ENCODE results near the gene NUBP2. TPM values are rescaled to one million over a fixed set of nuclear protein-coding genes. Genes with fewer than 3 reads are reported as not detected.

NUBP2 gene
- total RNA-seq, 1 donor from 2014 or later, result 37.9 TPM

DNA sequence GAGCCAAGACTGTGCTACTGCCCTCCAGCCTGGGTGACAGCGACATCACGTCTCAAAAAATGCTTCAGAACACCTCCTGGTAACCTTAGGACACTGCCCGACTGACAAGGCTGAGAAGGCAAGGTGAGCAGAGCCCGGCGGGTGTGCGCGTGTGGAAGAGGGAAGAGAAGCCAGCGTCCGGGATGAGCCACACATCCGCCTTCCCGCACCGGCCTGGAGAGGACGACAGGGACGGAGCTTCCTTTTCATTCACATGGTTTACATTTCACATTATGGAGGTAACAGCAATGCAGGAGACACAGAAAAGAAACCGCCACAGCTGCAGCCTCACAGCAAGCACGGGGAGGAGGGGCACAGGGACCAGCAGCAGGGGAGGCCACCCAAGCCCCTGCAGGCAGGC, 27.3 kb downstream of the NUBP2 start:
- no peak for DNase-seq

DNA sequence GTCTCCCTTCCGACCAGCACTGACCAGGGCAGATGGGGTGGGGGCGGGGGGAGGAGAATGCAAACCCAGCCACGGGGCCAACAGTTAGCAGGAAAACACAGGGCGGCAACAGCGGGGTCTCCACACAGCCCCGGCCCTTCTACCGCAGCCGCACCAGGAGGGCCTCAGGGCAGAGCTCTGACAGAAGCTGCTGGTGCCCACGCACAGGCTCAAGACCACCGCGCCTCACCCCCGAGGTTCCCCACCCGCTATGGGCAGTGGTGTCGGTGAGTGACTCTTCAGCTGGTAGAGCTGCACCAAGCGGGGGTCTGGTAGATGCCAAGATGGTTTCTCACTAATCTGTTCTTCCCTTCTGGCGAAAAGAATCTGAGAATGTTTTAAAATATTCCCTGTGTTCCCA, 27.8 kb downstream of the NUBP2 start:
- DNase-seq, result no peak

DNA sequence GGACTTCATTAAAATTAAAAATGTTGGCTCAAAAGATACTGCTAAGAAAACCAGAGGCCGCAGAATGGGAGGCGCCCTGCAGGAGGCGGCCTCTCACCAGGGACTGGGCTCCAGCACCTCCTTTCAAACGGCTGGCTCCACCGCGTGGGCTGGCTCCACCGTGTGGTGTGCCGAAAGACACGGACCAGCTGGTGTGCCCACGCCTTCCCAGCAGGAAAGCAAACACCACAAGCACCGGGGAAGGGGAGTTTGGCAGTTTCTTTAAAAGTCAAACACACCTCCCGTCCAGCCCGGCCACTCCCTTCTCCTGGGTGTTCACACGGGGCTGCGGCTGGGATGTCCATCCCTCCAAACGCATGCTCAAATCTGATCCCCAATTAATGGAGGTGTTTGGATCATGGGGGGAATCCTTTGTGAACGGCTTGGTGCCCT, 30.0 kb downstream of the NUBP2 start:
- DNase-seq, result peak; percentile 74

DNA sequence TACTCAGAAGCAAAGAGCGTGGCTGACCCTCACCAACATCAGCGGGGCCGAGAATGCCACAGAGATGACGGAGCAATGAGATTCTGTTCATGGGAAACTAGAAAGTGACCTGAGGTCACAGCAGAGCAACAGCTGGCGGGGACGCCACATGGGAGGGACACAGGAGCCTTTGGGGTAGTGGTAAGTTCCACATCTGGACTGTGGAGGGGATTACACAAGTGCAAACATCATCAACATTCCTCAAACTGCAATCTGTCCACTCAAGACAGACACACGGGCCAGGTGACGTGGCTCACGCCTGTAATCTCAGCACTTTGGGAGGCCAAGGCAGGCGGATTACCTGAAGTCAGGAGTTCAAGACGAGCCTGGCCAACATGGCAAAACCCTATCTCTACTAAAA, 32.7 kb downstream of the NUBP2 start:
- DNase-seq, result no peak

DNA sequence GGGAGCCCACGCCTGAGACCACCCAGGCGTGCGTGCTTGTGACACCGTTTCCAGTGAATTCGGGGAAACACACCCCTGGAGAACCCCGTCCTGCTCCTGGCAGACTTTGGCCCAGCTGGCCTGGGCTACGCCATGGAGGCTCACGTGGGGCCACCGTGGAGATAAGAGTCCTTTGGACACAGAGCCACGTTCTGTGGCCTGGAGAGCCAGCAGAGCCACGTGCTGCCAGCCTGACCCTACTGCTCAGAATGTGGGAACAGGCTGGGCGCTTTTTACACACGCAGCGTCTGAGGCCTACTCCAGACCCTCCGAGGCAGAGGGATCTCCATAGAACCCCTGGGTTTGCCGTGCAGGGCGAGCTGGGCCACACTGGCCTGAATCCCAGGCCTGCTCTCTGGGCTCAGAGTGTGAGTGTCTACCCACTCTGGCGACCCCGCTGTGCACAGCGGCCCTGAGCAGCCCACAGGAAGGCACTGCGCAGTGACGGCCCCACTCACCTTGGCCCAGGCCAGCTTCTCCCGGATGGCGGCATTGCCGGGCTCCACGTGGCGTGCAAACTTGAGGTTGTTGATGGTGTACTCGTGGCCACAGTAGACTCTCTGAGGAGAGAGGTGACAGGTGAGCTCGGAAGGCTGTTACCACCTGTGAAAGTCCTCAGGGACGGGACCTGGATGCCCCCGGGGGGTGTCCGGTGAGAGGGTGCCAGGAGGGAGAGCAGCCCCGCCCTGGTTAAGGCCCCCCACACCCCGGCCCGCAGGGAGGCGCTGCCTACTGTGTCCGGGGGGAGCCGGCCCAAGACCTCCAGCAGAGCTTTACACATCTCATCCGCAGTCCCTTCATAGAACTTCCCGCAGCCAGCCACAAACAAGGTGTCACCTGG, 33.9 kb downstream of the NUBP2 start:
- DNase-seq, result no peak

DNA sequence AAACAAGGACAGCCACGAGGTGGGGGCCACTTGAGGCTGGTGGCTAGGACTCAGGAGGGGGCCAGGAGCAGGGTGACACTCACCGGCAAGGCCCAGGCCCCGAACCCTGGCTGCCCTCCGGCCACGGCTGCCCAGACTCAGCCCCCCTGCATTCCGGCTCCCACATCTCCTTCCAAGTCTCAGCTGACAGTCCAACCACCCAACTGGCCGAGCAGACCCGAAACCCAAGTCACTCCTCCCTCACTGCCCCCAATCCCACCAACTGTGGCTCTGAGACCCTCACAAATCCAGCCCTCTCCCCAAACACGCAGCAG, 34.5 kb downstream of the NUBP2 start:
- no peak for DNase-seq

DNA sequence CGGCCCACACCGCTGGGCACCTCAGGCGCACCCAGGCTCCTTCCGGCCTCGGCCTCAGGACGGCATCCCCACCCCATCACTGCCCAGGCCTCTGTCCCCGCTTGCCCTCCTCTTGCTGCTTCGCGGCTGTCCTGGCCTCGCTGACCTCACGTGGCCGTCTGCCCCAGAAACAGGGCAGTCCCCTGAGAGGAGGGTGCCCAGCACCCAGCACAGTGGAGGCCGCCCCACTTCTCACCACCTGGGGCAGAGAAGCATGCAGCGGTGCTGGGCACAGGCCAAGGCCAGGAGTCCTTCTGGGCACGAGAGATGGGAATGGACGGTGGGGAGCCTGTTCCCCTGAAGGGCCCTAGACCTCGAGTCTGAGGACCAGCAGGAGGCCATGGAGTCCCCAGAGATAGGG, 35.0 kb downstream of the NUBP2 start:
- DNase-seq, result no peak

DNA sequence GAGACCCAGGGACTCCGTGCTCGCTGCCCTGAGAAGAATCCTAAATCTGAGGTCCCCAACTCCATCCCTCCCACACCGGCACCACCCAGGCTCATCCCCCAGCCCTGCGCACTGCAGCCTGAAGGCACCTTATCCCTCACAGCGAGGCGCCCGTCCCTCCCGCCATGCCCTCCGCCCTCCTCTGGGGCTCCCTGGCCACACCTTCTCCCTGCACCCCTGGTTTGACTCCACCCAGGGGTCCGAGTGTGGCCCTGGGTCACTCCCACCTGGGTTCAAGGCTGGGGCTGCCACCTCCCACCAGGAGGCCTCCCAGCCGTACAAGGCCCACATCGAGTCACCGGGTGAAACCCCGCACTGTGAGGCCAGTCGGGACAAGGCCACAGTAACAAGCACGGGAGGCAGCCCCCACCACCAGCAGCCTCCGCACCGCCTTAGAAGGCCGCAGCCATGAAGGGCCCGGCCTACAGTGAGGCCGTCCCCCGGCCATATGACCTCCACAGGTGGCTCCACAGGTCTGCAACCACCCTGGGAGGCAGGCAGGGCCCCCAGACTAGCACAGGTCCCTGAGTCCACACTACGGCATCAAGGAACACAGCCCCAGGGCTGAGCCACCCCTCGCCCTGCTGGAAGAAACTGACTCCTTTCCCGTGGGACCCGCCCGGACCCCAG, 35.6 kb downstream of the NUBP2 start:
- DNase-seq, result no peak

DNA sequence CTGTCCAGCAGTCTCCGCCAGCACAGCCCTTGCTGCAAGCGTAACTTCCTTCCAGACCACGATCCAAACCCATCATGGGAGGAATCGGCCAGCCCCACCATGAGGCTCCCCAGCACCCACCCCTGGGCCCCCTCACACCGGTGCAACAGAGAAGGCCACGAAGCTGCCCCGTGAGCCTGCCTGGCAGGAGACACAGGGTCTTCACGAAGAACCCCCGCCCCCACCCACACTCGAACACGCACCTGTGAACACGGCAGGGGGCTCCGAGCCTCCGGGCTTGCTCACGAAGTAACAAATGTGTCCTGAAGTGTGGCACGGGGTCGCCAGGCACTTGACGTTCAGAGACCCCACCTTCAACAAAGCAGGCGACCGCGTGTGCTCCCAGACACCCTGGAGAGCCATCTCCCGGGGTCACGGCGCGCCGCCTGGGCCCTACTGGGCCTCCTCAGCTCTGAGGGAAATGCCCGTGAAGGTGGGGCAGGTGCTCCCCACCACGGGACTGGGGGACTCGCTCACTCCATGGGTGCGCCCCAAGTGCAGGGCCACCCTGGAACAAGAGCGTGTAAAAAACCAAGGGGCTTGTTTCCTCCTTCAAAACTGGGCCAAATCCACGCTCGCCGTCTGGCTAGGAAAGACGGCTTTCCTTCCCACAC, 36.2 kb downstream of the NUBP2 start:
- DNase-seq, result no peak

DNA sequence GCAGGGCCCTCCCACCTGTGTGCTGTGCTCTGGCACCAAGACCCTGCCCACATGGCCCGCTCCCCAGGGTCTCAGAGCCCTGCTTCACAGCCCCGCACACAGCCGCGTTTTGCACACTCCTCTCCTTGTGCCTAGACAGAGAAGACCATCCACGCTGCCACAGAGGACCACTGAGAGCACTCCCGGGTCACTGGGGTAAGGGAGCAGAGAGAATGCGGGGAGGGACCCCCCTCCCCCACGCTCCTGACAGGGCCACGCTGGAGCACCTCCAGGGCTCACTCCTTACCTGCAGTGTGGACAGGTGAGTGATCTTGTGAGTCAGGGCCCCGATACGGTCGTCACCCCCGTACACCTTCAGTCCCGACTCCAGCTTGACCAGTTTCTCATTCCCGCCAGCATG, 36.9 kb downstream of the NUBP2 start:
- no peak for DNase-seq

DNA sequence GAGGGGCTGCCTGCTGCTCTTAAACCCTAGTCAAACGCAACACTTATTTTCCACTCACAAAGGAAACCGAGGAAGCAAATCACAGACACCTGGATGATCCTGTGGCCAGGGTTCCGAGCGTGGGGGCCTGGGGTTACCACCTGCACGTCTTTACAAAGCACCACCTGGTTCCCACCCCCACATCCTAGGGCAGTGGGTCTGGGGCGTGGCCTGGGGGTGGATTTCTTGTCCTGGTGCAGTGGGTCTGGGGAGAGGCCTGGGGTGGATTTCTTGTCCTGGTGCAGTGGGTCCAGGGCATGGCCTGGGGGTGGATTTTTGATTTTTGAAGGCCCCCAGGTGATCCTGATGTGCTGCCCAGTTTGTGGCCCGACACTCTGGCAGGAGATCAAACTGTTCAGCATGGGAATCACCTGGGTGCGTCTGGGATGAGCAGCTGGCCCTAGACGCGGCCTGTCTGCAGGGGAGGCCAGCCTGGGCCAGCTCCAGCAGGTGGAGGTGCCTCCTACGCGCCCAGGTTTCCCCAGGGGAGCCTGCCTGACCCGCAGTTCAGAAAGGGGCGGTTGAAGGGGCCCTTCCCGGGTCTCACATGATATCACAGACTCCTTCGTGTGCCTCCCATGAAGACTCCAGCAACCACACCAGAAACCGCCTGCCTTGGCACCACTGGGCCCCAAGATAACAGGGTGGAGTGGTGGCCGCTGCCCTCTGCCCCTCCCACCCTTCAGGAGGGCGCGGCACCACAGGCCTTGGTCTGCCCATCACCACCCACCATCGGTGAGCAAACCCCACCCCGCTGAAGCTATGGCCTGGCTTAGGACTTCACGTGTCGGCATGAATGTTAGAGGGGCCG, 37.6 kb downstream of the NUBP2 start:
- DNase-seq, result no peak

DNA sequence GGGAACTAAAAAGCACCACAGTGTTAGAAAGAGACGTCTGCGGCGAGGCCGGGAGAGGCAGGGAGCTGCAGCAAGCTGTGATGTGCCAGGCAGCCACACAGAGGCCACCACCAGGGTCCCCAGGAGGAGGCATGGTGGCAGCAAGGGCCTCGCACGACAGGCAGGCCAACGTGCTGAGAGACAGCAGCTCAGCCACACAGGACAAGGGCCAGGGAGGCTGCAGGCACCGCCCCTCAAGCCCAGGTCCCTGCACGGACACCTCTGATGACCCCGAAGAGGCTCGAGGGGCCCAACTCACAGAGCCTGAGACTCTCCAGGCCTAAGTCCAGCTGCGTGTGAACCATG, 38.2 kb downstream of the NUBP2 start:
- no peak for DNase-seq

DNA sequence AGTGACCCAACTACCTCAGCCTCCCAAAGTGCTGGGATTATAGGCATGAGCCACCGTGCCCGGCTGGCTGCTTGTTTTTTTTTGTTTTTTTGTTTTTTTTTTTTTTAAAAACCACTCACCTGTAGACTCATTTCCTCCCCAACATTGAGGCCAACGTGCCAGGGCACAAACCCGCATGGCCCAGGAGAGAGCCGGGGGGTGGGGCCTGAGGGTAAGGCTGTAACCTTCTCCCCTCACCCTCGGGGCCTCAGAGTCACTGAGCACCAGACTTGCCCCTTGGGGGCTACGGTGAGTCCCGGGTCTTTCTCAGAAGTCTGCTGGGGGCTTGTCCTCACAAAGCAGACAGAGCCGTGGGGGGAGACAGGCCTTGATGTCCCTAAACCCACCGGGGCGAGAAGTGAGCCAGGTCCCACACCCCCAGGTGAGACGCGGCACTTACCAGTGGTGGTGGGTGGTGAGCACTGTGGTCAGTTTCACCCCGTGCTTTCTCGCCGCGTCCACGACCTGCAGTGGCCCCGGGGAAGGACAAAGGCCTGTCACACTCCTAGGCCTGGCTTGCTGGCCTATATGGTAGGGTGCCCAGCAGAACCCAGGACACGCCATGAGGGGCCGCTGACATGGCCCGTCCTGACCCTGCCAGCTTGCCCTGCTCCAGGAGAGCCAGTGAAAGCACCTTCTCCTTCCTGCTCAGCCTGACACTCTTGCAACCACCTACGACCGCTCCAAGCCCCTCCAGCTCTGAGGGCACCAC, 39.3 kb downstream of the NUBP2 start:
- DNase-seq, result no peak

DNA sequence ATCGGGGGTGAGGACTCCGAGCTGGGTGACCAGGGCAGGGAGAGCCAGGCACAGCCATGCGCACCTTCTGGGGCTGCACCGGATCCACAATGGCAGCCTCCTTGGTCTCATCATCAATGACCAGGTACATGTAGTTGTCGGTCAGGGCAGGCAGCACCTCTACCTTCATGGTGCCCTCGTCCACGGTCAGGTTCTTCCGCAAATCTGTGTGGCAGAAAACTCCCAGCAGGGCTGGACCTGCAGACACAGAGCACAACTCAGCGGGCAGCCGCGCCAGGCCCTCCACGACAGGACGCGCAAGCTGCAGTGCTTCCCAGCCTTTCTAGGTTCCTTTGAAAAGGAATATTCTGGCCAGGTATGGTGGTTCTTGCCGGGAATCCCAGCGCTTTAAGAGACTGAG, 40.0 kb downstream of the NUBP2 start:
- no peak for DNase-seq

DNA sequence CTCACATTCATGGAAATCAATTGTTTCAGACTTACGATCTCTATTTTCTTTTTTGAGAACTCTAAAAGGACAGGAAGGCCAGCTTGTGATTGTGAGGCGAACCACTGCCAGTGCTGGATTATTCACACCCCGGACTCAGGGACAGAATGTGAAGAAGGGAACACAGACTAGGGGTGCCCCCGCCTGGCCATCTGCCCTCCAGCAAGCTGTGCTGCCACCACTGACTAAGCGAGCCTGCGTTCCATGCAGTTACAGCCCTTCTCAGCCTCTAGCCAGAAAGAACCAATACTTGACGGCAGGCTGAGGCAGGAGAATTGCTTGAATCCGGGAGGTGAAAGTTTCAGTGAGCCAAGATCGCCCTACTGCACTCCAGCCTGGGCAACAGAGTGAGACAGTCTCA, 41.1 kb downstream of the NUBP2 start:
- peak; percentile 20 for DNase-seq

DNA sequence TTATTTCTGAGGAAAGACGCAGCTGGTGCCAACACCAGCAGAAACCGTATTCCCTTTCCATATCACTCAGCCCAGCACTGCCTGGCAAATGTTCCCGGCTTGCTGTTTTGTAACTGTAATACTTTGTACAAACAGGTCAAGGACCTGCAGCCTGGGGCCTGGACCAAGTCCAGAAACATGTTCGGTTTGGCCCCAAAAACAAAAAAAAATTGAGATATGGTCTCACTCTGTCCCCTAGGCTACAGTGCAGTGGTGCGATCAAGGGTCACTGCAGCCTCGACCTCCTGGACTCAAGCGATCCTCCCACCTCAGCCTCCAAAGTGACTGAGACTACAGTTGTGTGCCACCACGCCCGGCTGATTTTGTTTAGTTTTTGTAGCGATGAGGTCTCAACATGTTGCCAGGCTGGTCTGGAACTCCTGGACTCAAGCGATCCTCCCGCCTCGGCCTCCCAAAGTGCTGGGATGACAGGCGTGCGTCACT, 42.7 kb downstream of the NUBP2 start:
- no peak for DNase-seq

DNA sequence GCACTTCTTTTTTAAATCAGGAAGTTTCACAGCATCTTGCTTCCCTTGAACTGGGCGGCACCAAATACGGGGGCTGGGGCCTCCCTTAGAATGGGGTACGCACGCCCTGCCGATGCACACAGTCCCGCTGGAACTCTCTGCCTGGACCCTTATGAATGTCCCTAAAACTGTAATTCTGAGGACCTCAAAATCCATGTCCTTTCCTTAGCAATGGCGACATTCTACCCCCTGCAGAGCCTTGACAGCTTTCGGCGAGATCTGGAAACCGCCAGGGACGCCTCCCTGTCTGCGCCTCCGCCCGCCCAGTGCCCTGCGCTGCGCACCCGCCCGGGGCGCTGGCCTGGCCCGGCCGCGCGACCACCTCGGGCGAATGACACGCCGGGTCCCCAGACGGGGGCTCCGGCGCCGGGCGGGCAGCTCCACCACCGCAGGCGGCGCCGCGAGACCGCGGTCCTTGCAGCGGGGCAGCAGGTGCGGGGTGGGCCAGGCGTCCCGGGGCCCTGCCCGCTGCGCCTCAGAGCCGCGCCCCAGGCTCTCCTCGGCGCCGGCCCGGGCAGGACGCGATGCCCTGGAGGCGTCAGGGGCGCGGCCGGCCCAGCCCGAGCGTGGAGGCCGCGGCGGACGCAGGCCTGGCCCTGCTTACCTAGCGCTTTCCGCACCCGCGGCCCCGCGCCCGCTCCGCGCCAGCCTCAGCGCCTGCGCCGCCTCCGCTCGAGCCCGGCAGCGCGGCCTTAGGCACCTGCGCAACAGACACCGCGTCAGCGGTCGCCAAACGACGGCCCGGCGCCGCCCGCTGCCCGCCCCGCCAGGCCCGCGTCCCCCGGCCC, 43.3 kb downstream of the NUBP2 start:
- no peak for DNase-seq

DNA sequence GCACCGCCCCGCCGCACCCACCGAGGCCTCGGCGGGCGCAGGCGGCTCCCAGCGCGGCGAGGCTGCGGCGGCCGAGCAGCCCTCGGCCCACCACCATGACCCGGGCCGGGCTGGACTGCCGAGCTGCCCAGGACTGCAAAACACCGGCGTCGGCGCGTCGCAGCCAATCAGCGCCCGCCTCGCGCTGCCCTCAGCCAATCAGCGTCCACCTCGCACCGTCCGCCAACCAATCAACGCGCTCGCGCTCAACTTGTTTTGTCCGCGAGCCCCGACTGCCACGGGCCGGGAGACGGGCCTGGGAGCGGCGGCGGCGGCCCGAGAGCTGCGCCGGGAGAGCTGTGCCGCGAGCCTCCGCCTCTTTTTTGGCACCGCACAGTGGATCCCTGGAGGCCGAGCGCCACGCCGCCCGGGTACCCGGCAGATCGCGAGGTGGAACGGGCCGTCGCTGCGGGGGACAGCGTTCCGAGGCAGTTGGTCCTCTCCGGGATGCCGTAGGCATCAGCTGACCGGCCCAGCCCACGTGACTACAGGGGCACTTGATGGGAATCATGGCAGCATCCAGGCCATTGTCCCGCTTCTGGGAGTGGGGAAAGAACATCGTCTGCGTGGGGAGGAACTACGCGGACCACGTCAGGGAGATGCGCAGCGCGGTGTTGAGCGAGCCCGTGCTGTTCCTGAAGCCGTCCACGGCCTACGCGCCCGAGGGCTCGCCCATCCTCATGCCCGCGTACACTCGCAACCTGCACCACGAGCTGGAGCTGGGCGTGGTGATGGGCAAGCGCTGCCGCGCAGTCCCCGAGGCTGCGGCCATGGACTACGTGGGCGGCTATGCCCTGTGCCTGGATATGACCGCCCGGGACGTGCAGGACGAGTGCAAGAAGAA, 44.2 kb downstream of the NUBP2 start, which contains the start of the genes FAHD1 and HAGH:
Gene FAHD1 (plus strand): TSS at position 516 of the 883 bp plus-strand sequence. CDS start 33 bp downstream, at position 549.
Gene HAGH (minus strand): TSS at position 135 of the 883 bp plus-strand sequence. CDS start 38 bp downstream, at position 97.
- peak; percentile 93 for DNase-seq

DNA sequence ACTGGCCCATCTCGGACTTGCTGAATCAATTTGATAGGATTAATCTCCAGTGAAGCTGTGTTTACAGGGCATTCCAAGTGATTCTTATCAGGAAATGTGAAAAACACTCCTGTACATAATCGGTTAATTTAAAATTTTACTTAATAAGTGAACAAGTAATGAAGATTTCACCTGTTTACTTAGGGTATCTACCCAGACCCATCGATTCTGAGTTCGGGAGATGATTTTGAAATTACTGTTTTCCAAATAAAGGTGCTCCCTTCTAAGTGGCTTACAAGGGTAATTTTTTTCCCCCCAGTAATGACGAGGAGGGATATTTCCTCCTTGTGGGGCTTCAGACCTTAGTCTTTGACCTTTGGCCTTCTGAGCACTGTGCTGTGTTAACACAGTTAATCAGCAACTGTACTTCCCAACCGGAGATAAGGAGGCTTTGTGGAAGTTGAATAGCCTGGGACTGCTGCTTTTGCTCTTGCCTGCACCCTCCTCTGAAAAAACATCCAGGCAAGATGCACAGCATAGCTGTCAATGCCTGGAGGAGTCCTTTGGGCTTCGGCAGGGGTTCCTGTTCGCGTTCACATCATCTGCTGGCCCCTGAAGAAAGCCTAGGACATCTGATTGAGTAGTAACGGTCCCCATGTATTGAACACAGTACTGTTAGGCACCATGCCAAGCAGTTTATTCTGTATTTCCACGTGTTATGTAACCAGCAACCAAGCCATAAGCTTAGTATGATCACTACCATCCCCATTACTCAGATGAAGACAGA, 46.1 kb downstream of the NUBP2 start:
- DNase-seq, result no peak
